Endothelial cell of umbilical vein (primary cell): ENCODE results near the gene RNU6-9.

ENCODE experiments used
- CTCF ChIP-seq, 2 donors: IDR thresholded peaks; 1 replicate in 1 of 2; 2 replicates in 1 of 2; pipeline ENCODE4 v1.5.1; 2011; ENCODE audit warnings: low read length in 2 of 2, mild to moderate bottlenecking in 2 of 2, moderate library complexity in 2 of 2, control low read depth in 1 of 2, inconsistent platforms in 1 of 2, low read depth in 1 of 2; ENCODE audit not compliant: insufficient read depth in 1 of 2; ENCODE audit errors: extremely low read depth in 1 of 2
- EZH2 ChIP-seq: IDR thresholded peaks from 2 replicates; pipeline ENCODE4 v1.6.1; 2012; ENCODE audit warnings: borderline replicate concordance, low read depth, mild to moderate bottlenecking, moderate library complexity, low read length, inconsistent platforms; ENCODE audit not compliant: severe bottlenecking
- GATA2 ChIP-seq: IDR thresholded peaks from 2 replicates; pipeline ENCODE4 v1.7.0; 2011; ENCODE audit warnings: low read depth, mild to moderate bottlenecking, moderate library complexity, mixed read lengths, low read length; ENCODE audit not compliant: insufficient read length, insufficient read depth
- JUN ChIP-seq: IDR thresholded peaks from 2 replicates; pipeline ENCODE4 v1.6.1; 2011; ENCODE audit warnings: borderline replicate concordance, low read depth; ENCODE audit not compliant: insufficient read length, insufficient read depth
- POLR2A ChIP-seq: IDR thresholded peaks from 2 replicates; pipeline ENCODE4 v1.6.1; 2012; ENCODE audit warnings: low read depth, mild to moderate bottlenecking, control low read depth, low read length
- POLR2AphosphoS5 ChIP-seq: IDR thresholded peaks from 2 replicates; pipeline ENCODE4 v1.6.1; 2012; ENCODE audit warnings: low read depth, mild to moderate bottlenecking, control low read depth, low read length, moderate library complexity; ENCODE audit not compliant: insufficient read depth

GRCh38 chr19:912181-913079, 19.1 kb downstream of the RNU6-9 start:
- TF ChIP-seq EZH2 = no peak
- no peak for TF ChIP-seq CTCF (IDR thresholded peaks at IDR 0.05; ENCODE audit: extremely low read depth in 1 of 2, insufficient read depth in 1 of 2, low read depth in 1 of 2, low read length in 2 of 2)
- no peak for TF ChIP-seq POLR2A
- no peak for TF ChIP-seq JUN
- TF ChIP-seq POLR2AphosphoS5 = no peak
- no peak for TF ChIP-seq GATA2
